GM23248 (cell line): ENCODE results near the gene TBX18. TPM values are rescaled to one million over a fixed set of nuclear protein-coding genes. Genes with fewer than 3 reads are reported as not detected.

Source experiments
- DNase-seq: peaks from one replicate; pipeline ENCODE4 v3.0.0-alpha.2; 2015
- H2AFZ ChIP-seq: fragments of 200-600 bp; sonication (generic); 2 replicates; pipeline ENCODE4 v1.6.1; 2016; ENCODE audit warnings: antibody characterized with exemption
- H3F3A ChIP-seq: fragments of 200-600 bp; sonication (generic); 2 replicates; pipeline ENCODE4 v1.6.1; 2016; ENCODE audit warnings: mild to moderate bottlenecking, antibody characterized with exemption, mixed run types; ENCODE audit not compliant: insufficient read depth
- H3K27ac ChIP-seq: fragments of 200-600 bp; sonication (generic); 2 replicates; pipeline ENCODE4 v1.5.1; 2016; ENCODE audit warnings: mild to moderate bottlenecking
- H3K27me3 ChIP-seq: fragments of 200-600 bp; sonication (generic); replicated peaks from 2 replicates; pipeline ENCODE4 v1.6.1; 2016; ENCODE audit warnings: mild to moderate bottlenecking; ENCODE audit not compliant: insufficient read depth
- H3K36me3 ChIP-seq: fragments of 200-600 bp; sonication (generic); 2 replicates; pipeline ENCODE4 v1.6.1; 2016; ENCODE audit warnings: low read depth, mild to moderate bottlenecking
- H3K4me1 ChIP-seq: fragments of 200-600 bp; sonication (generic); 2 replicates; pipeline ENCODE4 v1.6.1; 2016; ENCODE audit warnings: mild to moderate bottlenecking; ENCODE audit not compliant: insufficient read depth
- H3K4me2 ChIP-seq: fragments of 200-600 bp; sonication (generic); one replicate; pipeline ENCODE4 v1.6.1; 2016; ENCODE audit warnings: mild to moderate bottlenecking; ENCODE audit not compliant: unreplicated experiment
- H3K4me3 ChIP-seq: fragments of 200-600 bp; sonication (generic); 2 replicates; pipeline ENCODE4 v1.5.1; 2016; ENCODE audit warnings: mild to moderate bottlenecking
- H3K79me2 ChIP-seq: fragments of 200-600 bp; sonication (generic); 2 replicates; pipeline ENCODE4 v1.6.1; 2016; ENCODE audit warnings: mild to moderate bottlenecking; ENCODE audit not compliant: insufficient read depth
- H3K9ac ChIP-seq: fragments of 200-600 bp; sonication (generic); 2 replicates; pipeline ENCODE4 v1.6.1; 2016; ENCODE audit warnings: mild to moderate bottlenecking
- H3K9me2 ChIP-seq: fragments of 200-600 bp; sonication (generic); 2 replicates; pipeline ENCODE4 v1.6.1; 2016; ENCODE audit warnings: mixed run types, mild to moderate bottlenecking, moderate library complexity; ENCODE audit not compliant: insufficient read depth
- H3K9me3 ChIP-seq: fragments of 200-600 bp; sonication (generic); one replicate; pipeline ENCODE4 v1.6.1; 2017; ENCODE audit warnings: low read depth
- H4K20me1 ChIP-seq: fragments of 200-600 bp; sonication (generic); 2 replicates; pipeline ENCODE4 v1.6.0; 2016; ENCODE audit not compliant: insufficient read depth
- EZH2 ChIP-seq: fragments of 200-600 bp; sonication (generic); IDR thresholded peaks from 2 replicates; pipeline ENCODE4 v1.6.1; 2018; ENCODE audit warnings: antibody characterized with exemption, mild to moderate bottlenecking; ENCODE audit not compliant: insufficient read depth, poor library complexity, severe bottlenecking
- EZH2phosphoT487 ChIP-seq: fragments of 200-600 bp; sonication (generic); IDR thresholded peaks from 2 replicates; pipeline ENCODE4 v1.6.1; 2018; ENCODE audit warnings: antibody characterized with exemption, moderate library complexity, mild to moderate bottlenecking, low read depth; ENCODE audit not compliant: insufficient read depth
- WGBS, 2 experiments: methylation state at CpG; one replicate each; pipeline ENCODE4 v1.1.6; 2015 to 2017; ENCODE audit warnings: low lambda C conversion rate in 2 of 2, low coverage in 1 of 2; ENCODE audit errors: missing lambda C conversion rate in 2 of 2; 5-methylcytosine and 5-hydroxymethylcytosine counted together
- in situ Hi-C: fragments of 300-500 bp; cut with MboI; formaldehyde crosslinking; loops from 2 replicates; pipeline ENCODE4 v1.15.0; 2020
- polyA plus RNA-seq: library from polyadenylated mRNA; unstranded; fragments of >200 nt; fragmentation: Nextera tagmentation; extraction: Ambion mirVana; gene quantifications from 2 replicates; pipeline ENCODE4 v1.2.1, GENCODE V29; 2016
- total RNA-seq: library from RNA; depleted of rRNA; stranded (reverse); fragments of >200 nt; shearing (Covaris generic); gene quantifications from 2 replicates; pipeline ENCODE4 v1.2.3, GENCODE V29; 2014

Gene TBX18
- total and polyA plus RNA-seq, 2 experiments from 2014 or later, result 5.7 to 16.2 TPM

GRCh38 chr6:84785671-84786070, 21.3 kb upstream of the TBX18 start:
- no peaks in the 10 kb centered on the region for H3K27me3 ChIP-seq
- no peak overlapping the region for H3K9ac ChIP-seq
- no peaks in the 10 kb centered on the region for H4K20me1 ChIP-seq
- no peaks in the 10 kb centered on the region for H3K79me2 ChIP-seq
- 42 to 62% methylated on average over 1 of the region's 1 CpG for WGBS, 2 experiments
- DNase-seq, result peak; percentile 90
- peaks cover 11% of the 10 kb centered on the region for H3K4me1 ChIP-seq
- H3F3A ChIP-seq, result no peaks in the 10 kb centered on the region; the same call in 1 of the 2 replicates
- H2AFZ ChIP-seq, result no peak overlapping the region
- H3K4me3 ChIP-seq, result no peak overlapping the region
- no peak overlapping the region for H3K27ac ChIP-seq
- no peak for TF ChIP-seq EZH2phosphoT487
- TF ChIP-seq EZH2, result no peak
- peak overlapping the region; percentile 0 for H3K4me2 ChIP-seq
- H3K36me3 ChIP-seq, result no peaks in the 10 kb centered on the region
- H3K9me2 ChIP-seq, result no peaks in the 10 kb centered on the region
- no peaks in the 10 kb centered on the region for H3K9me3 ChIP-seq
- in situ Hi-C loops, result no loop called here

GRCh38 chr6:84779917-84780316, 15.5 kb upstream of the TBX18 start:
- Histone ChIP-seq H3K9me2 (no peaks in the 10 kb centered on the region), H3K9ac (no peak overlapping the region), H3K4me2 (no peak overlapping the region), H3F3A (peaks cover 21% of the 10 kb centered on the region), H3K27ac (no peak overlapping the region), H3K4me1 (peaks cover 13% of the 10 kb centered on the region), H3K4me3 (no peak overlapping the region), H3K36me3 (no peaks in the 10 kb centered on the region), H3K79me2 (no peaks in the 10 kb centered on the region), H2AFZ (no peak overlapping the region), H3K27me3 (no peaks in the 10 kb centered on the region), H3K9me3 (no peaks in the 10 kb centered on the region), H4K20me1 (no peaks in the 10 kb centered on the region)
- WGBS, 2 experiments, result 80 to 92% methylated on average over 2 of the region's 2 CpGs
- TF ChIP-seq EZH2phosphoT487 (no peak), EZH2 (no peak)
- DNase-seq, result no peak
- in situ Hi-C loops, result loop anchor here (10.0 kb wide), 2 partner anchors 345 to 545 kb away; no protein-coding TSS in a partner anchor

GRCh38 chr6:84779380-84779779, 15.0 kb upstream of the TBX18 start:
- H3K36me3 ChIP-seq, result no peaks in the 10 kb centered on the region
- H3K4me3 ChIP-seq, result no peak overlapping the region
- peak; percentile 32 for DNase-seq
- H3K27ac ChIP-seq, result no peak overlapping the region
- H3F3A ChIP-seq, result peaks cover 21% of the 10 kb centered on the region
- no peaks in the 10 kb centered on the region for H3K9me3 ChIP-seq
- H4K20me1 ChIP-seq, result no peaks in the 10 kb centered on the region
- H3K79me2 ChIP-seq, result no peaks in the 10 kb centered on the region
- 91 to 100% methylated on average over 1 of the region's 1 CpG for WGBS, 2 experiments
- no peak overlapping the region for H2AFZ ChIP-seq
- TF ChIP-seq EZH2 (no peak), EZH2phosphoT487 (no peak)
- no peaks in the 10 kb centered on the region for H3K27me3 ChIP-seq
- no peaks in the 10 kb centered on the region for H3K9me2 ChIP-seq
- no peak overlapping the region for H3K9ac ChIP-seq
- no peak overlapping the region for H3K4me2 ChIP-seq
- in situ Hi-C loops, result loop anchor here (10.0 kb wide), 2 partner anchors 345 to 545 kb away; no protein-coding TSS in a partner anchor
- H3K4me1 ChIP-seq, result peaks cover 13% of the 10 kb centered on the region

- Histone ChIP-seq H3K4me1 (peaks cover 13% of the 10 kb centered on the region), H3K4me3 (no peak overlapping the region), H3K9ac (no peak overlapping the region), H3K27me3 (peaks cover 6% of the 10 kb centered on the region), H3F3A (peaks cover 21% of the 10 kb centered on the region), H4K20me1 (no peaks in the 10 kb centered on the region), H3K79me2 (no peaks in the 10 kb centered on the region), H3K27ac (peak overlapping the region; percentile 37), H3K9me2 (no peaks in the 10 kb centered on the region), H3K36me3 (no peaks in the 10 kb centered on the region), H3K4me2 (peak overlapping the region; percentile 4), H2AFZ (no peak overlapping the region), H3K9me3 (no peaks in the 10 kb centered on the region)
- in situ Hi-C loops, result loop anchor here (10.0 kb wide), 2 partner anchors 347 to 547 kb away; no protein-coding TSS in a partner anchor
- DNase-seq, result peak; percentile 92
- 0% methylated on average over 1 of the region's 1 CpG for WGBS, 2 experiments
- no peak for TF ChIP-seq EZH2
- no peak for TF ChIP-seq EZH2phosphoT487
These were observed 13.5 kb upstream of the TBX18 start for GRCh38 chr6:84777888-84778287.
